K562 treated with DMSO at 1 percent for 24 hours (cell line): ENCODE data around the gene CLEC18A. TPM values are rescaled to one million over a fixed set of nuclear protein-coding genes. Genes with fewer than 3 reads are reported as not detected.

Experiments used
- total RNA-seq: library from RNA; unstranded; fragments of 300-600 nt; gene quantifications from 2 replicates; pipeline ENCODE4 v1.2.3, GENCODE V29; 2022; ENCODE audit warnings: low read depth; ENCODE audit not compliant: insufficient read depth

CLEC18A gene
- 0.81 and 1.0 TPM in 2 replicates for total RNA-seq

GRCh38 chr16:69951017-69951671, at the start of gene CLEC18A:
CLEC18A (plus strand) TSS chr16:69951334; CDS start chr16:69951367, 33 bp downstream.

Other genes with a start within 250 kb of the CLEC18A start
- gene NQO1, start 224.8 kb upstream of the CLEC18A start, total RNA-seq, result 183 and 193 TPM in 2 replicates
- 70.1 and 71.0 TPM in 2 replicates for gene NOB1, start 196.4 kb upstream of the CLEC18A start, total RNA-seq
- gene WWP2, start 189.0 kb upstream of the CLEC18A start, total RNA-seq, result 34.3 and 37.8 TPM in 2 replicates
- gene PDPR, start 163.0 kb downstream of the CLEC18A start, total RNA-seq, result 19.9 and 22.2 TPM in 2 replicates
- 0.51 and 0.63 TPM in 2 replicates for gene CLEC18C, start 222.5 kb downstream of the CLEC18A start, total RNA-seq